ENCODE results near the gene FBXO5. TPM values are rescaled to one million over a fixed set of nuclear protein-coding genes. Genes with fewer than 3 reads are reported as not detected.
"Not testable (repeated sequence)": the region's sequence is repeated elsewhere in the genome, so short reads cannot be mapped to it uniquely, and the experiment has no call there.

FBXO5 gene
- total RNA-seq, 1 donor from 2014 or later, result 4.9 TPM

DNA sequence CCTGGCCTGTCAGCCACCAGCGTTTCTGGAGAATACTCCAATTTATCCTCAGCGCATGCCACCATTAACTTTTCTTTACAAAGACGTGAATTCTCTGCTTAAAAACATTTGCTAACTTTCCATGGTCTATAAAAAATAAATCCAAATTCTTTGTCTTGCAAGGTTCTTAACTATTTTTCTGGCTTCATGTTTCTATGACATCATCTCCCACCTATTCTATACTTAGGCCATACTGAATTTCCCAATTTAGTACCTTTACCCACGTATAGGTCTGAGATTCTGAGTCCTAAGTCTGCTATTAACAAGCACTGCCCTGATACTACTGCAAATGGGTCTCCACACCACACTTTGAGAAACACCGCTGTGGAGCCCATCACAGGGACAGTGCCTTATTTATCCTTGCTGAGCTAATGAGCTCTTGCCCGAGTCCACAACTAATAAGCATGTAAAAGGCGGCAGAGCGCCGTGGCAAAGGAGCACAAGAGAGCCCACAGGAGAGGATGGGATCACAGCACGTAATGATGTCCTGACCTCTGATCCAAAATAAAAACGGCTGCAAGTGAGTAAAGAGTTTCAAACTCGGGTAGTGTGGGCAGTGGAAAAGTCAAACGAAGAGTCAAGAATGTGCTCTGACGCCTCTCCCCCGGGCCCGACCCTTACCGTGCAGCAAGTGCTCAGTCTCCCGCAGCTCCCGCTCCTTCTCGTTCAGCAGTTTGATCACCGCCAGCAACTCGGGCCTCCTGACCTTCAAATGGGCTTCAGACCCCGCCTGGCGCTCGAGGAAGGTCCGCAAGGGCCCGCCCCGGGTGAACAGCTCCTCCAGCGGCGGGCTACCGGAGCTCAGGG lies 19.1 kb upstream of the FBXO5 start:
- intact Hi-C loops (cut with DNase I), result no loop called here
- Histone ChIP-seq H3K27me3 (no peaks in the 10 kb centered on the region), H3K36me3 (peaks cover 14% of the 10 kb centered on the region), H3K4me1 (peaks cover 22% of the 10 kb centered on the region), H3K27ac (peak overlapping the region; percentile 86), H3K9me3 (no peaks in the 10 kb centered on the region), H3K4me3 (peak overlapping the region; percentile 72)
- DNase-seq (no peak), ATAC-seq (peak; percentile 37)
- TF ChIP-seq, protein P1, sequence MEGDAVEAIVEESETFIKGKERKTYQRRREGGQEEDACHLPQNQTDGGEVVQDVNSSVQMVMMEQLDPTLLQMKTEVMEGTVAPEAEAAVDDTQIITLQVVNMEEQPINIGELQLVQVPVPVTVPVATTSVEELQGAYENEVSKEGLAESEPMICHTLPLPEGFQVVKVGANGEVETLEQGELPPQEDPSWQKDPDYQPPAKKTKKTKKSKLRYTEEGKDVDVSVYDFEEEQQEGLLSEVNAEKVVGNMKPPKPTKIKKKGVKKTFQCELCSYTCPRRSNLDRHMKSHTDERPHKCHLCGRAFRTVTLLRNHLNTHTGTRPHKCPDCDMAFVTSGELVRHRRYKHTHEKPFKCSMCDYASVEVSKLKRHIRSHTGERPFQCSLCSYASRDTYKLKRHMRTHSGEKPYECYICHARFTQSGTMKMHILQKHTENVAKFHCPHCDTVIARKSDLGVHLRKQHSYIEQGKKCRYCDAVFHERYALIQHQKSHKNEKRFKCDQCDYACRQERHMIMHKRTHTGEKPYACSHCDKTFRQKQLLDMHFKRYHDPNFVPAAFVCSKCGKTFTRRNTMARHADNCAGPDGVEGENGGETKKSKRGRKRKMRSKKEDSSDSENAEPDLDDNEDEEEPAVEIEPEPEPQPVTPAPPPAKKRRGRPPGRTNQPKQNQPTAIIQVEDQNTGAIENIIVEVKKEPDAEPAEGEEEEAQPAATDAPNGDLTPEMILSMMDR (IDR thresholded peaks at IDR 0.05), result no peak

DNA sequence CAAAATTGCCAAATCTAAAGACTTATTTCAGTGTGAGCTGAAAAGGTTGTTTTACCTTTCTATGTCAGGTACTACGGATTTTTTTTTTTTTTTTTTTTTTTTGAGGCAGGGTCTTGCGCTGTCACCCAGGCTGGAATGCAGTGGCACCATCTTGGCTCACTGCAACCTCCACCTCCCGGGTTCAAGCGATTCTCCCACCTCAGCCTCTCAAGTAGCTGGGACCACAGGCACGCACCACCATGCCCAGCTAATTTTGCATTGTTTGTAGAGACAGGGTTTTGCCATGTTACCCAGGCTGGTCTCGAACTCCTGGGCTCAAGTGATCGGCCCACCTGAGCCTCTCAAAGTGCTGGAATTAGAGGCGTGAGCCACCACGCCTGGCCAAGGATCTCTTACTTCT lies 17.9 kb upstream of the FBXO5 start:
- intact Hi-C loops (cut with DNase I); H3K9me3 ChIP-seq; H3K27ac ChIP-seq; ATAC-seq; H3K27me3 ChIP-seq; H3K4me3 ChIP-seq; DNase-seq: not testable (repeated sequence)
- Histone ChIP-seq H3K36me3 (peaks cover 26% of the 10 kb centered on the region), H3K4me1 (peaks cover 22% of the 10 kb centered on the region)

DNA sequence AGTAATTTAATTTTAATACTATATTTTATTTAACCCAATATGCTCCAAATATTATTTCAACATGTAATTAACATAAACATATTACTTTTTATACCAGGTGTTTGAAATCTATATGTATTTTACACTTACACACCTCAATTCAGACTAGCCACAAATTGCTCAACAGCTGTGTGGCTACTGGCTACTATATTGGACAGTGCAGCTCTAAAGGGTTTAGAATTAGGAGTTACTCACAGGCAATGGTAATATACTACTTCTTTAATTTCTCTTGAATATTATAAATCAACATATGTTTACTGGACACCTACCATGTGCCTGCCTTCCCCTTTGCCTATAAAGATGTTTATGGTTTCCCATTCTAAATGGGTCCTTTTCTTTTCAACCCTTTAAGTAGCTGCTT lies 17.4 kb upstream of the FBXO5 start:
- intact Hi-C loops (cut with DNase I), result no loop called here
- Histone ChIP-seq H3K36me3 (peaks cover 28% of the 10 kb centered on the region), H3K27me3 (no peaks in the 10 kb centered on the region), H3K9me3 (no peaks in the 10 kb centered on the region), H3K27ac (no peak overlapping the region), H3K4me3 (no peak overlapping the region), H3K4me1 (peaks cover 22% of the 10 kb centered on the region)
- ATAC-seq (no peak), DNase-seq (no peak)
- TF ChIP-seq, protein P1 (IDR thresholded peaks at IDR 0.05), result no peak

DNA sequence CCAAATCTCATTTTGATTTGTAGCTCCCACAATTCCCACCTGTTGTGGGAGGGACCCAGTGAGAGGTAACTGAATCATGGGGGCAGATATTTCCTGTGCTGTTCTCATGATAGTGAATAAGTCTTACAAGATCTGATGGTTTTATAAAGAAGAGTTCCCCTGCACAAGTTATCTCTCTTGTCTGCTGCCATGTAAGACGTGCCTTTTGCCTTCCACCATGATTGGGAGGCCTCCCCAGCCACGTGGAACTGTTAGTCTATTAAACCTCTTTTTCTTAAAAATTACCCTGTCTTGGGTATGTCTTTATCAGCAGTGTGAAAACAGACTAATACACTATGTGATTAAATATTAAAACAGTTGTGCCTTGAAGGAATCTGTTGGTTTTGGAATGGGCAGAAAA lies 16.7 kb upstream of the FBXO5 start:
- H3K9me3 ChIP-seq; DNase-seq; H3K27me3 ChIP-seq; ATAC-seq; H3K4me3 ChIP-seq; intact Hi-C loops (cut with DNase I); H3K27ac ChIP-seq: not testable (repeated sequence)
- Histone ChIP-seq H3K4me1 (peaks cover 22% of the 10 kb centered on the region), H3K36me3 (peaks cover 33% of the 10 kb centered on the region)

DNA sequence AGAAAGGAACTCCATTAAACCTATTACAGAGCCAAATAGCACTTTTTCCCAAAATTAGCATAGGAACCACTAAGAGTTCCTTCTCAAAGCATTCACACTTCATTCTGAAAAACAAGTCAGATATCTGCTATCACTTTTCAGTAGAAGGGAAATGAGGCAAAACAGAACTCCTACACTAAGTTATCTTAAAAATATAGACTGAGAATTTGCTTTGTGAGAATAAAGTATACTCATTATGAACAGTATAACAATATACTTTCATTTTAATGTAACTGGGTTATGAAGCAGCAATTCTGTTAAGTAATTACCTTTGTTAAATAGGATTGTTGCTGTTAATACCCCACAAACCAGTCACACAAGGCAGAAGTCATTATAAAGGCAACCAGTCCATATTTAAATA lies 11.0 kb upstream of the FBXO5 start:
- no peaks in the 10 kb centered on the region for H3K9me3 ChIP-seq
- no peak overlapping the region for H3K27ac ChIP-seq
- H3K27me3 ChIP-seq, result no peaks in the 10 kb centered on the region
- TF ChIP-seq, protein P1 (IDR thresholded peaks at IDR 0.05), result no peak
- DNase-seq (no peak), ATAC-seq (no peak)
- H3K36me3 ChIP-seq, result peaks cover 72% of the 10 kb centered on the region
- no peaks in the 10 kb centered on the region for H3K4me1 ChIP-seq
- no peak overlapping the region for H3K4me3 ChIP-seq
- intact Hi-C loops (cut with DNase I), result no loop called here

DNA sequence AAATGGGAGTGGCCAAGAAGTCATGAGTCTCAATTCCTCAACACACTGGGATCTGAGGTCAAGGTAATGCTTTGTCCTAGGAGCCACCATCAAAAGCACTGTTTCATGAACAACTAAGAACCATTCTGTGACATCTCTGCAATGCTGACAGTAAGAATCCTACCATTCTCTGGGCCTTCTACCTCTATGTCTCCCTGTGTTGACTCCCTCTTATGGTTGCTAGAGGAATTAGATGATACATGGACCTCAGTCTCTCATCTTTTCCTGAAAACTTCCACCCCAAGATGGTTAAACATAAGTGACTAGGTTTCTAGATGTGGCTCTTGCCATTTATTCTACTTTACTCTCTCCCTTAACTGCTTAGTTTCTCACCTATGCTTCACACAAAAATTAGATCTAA lies 10.6 kb upstream of the FBXO5 start:
- intact Hi-C loops (cut with DNase I), result no loop called here
- H3K27me3 ChIP-seq, result no peaks in the 10 kb centered on the region
- H3K4me1 ChIP-seq, result no peaks in the 10 kb centered on the region
- TF ChIP-seq, protein P1 (IDR thresholded peaks at IDR 0.05), result no peak
- peaks cover 70% of the 10 kb centered on the region for H3K36me3 ChIP-seq
- DNase-seq (no peak), ATAC-seq (no peak)
- no peak overlapping the region for H3K4me3 ChIP-seq
- no peaks in the 10 kb centered on the region for H3K9me3 ChIP-seq
- H3K27ac ChIP-seq, result no peak overlapping the region

Measured in upper lobe of right lung (tissue), 1 donor.